Stomach (tissue), 9 donors: ENCODE data around the gene FXYD3. TPM values are rescaled to one million over a fixed set of nuclear protein-coding genes. Genes with fewer than 3 reads are reported as not detected.

Source experiments
- DNase-seq, 2 donors: peaks; one replicate each; pipeline versions ENCODE4 v3.0.0 to v3.0.0-alpha.2; 2013 to 2019
- H3K27ac ChIP-seq, 5 donors: fragments of 200-600 bp in 4 of 5; sonication (generic) in 4 of 5; one replicate each; pipeline ENCODE4 v1.5.1; 2013 to 2019; ENCODE audit warnings: mild to moderate bottlenecking in 1 of 5, moderate library complexity in 1 of 5
- H3K27me3 ChIP-seq, 3 donors: fragments of 200-600 bp; sonication (generic); one replicate each; pipeline ENCODE4 v1.5.1; 2017 to 2019; ENCODE audit warnings: mixed run types in 1 of 3
- H3K36me3 ChIP-seq, 4 donors: fragments of 200-600 bp; sonication (generic); 1 replicate in 3 of 4; 2 replicates in 1 of 4; pipeline ENCODE4 v1.5.1; 2016 to 2019
- H3K4me1 ChIP-seq, 4 donors: fragments of 200-600 bp; sonication (generic); one replicate each; pipeline ENCODE4 v1.5.1; 2016 to 2019
- H3K4me3 ChIP-seq, 4 donors: fragments of 200-600 bp; sonication (generic) in 3 of 4; one replicate each; pipeline ENCODE4 v1.5.1; 2016 to 2019; ENCODE audit warnings: mild to moderate bottlenecking in 1 of 4
- H3K9me3 ChIP-seq, 4 donors: fragments of 200-600 bp; sonication (generic); one replicate each; pipeline ENCODE4 v1.5.1; 2016 to 2019
- CTCF ChIP-seq, 7 experiments: fragments of 450-650 bp in 4 of 7; fragments of 200-600 bp in 3 of 7; sonication (generic) in 3 of 7; IDR thresholded peaks; one replicate each; pipeline ENCODE4 v1.5.1; 2016 to 2019; ENCODE audit warnings: antibody characterized with exemption in 7 of 7, control low read depth in 2 of 7, mild to moderate bottlenecking in 1 of 7
- EP300 ChIP-seq: sonication (generic); formaldehyde crosslinking; IDR thresholded peaks from one replicate; pipeline ENCODE4 v1.6.1; 2017; ENCODE audit warnings: antibody characterized with exemption
- POLR2A ChIP-seq, 4 donors: fragments of 450-650 bp; IDR thresholded peaks; one replicate each; pipeline ENCODE4 v1.6.1; 2016; ENCODE audit warnings: antibody characterized with exemption in 4 of 4, control low read depth in 2 of 4, mild to moderate bottlenecking in 1 of 4, moderate library complexity in 1 of 4
- POLR2AphosphoS5 ChIP-seq, 3 donors: sonication (generic); formaldehyde crosslinking; IDR thresholded peaks; one replicate each; pipeline ENCODE4 v1.6.1; 2016; ENCODE audit warnings: antibody characterized with exemption in 3 of 3
- WGBS, 5 donors: extraction: QIAGEN DNeasy Blood & Tissue Kit in 3 of 5; methylation state at CpG; one replicate each; pipeline versions ENCODE4 v1.1.5 to v1.1.7; 2013 to 2018; 5-methylcytosine and 5-hydroxymethylcytosine counted together
- intact Hi-C: fragments of 100-400 bp; cut with DNase I; formaldehyde crosslinking; loops from one replicate; pipeline ENCODE4 v1.15.1; 2023; ENCODE audit warnings: low total_unique reads
- polyA plus RNA-seq, 3 donors: library from polyadenylated mRNA; stranded (reverse); fragments of 200-250 nt; gene quantifications; one replicate each; pipeline ENCODE4 v1.2.3, GENCODE V29; 2013
- total RNA-seq, 5 donors: library from RNA; depleted of rRNA; stranded (reverse); fragments of >200 nt; gene quantifications; one replicate each; pipeline versions ENCODE4 v1.1.0 to v1.2.3, GENCODE V29; 2014 to 2016
- donor health status: healthy with polysubstance abuse.
- donor health status: Bipolar disorder and iron deficiency.
- donor health status: healthy.

FXYD3 gene
- total and polyA plus RNA-seq, 8 donors = 84.8 to 800 (median 441) TPM

- Histone ChIP-seq H3K9me3 (no peaks in the 10 kb centered on the region), H3K27ac (peak overlapping the region in 2 of 5 donors; percentile 42 to 43), H3K4me1 (peaks cover 7 to 15% (median 11%) of the 10 kb centered on the region in 4 donors), H3K4me3 (peak overlapping the region; percentile 16 to 28 (median 19)), H3K27me3 (peaks cover 0 to 18% (median 4%) of the 10 kb centered on the region in 3 donors), H3K36me3 (no peaks in the 10 kb centered on the region)
- WGBS, 5 donors = 3 to 11% (median 7%) methylated on average over 10 to 36 of the region's 36 CpGs
- peak; percentile 69 to 88 for DNase-seq
- TF ChIP-seq POLR2A (IDR thresholded peaks at IDR 0.05) (no peak), CTCF (IDR thresholded peaks at IDR 0.05) (peak in 5 of 7 experiments; percentile 46 to 76 (median 59))
- intact Hi-C loops = no loop called here
Measured at GRCh38 chr19:35090506-35091214, 25.0 kb upstream of the FXYD3 start.

GRCh38 chr19:35093430-35093829 is 22.2 kb upstream of the FXYD3 start:
- WGBS, 5 donors = 91 to 94% (median 92%) methylated on average over 5 of the region's 5 CpGs

GRCh38 chr19:35093941-35094647 is 21.5 kb upstream of the FXYD3 start:
- 77 to 89% (median 85%) methylated on average over 10 to 11 of the region's 11 CpGs for WGBS, 5 donors
- Histone ChIP-seq H3K9me3 (no peaks in the 10 kb centered on the region), H3K4me1 (peaks cover 7 to 18% (median 13%) of the 10 kb centered on the region in 4 donors), H3K27me3 (peaks cover 0 to 18% (median 4%) of the 10 kb centered on the region in 3 donors), H3K36me3 (no peaks in the 10 kb centered on the region), H3K27ac (no peak overlapping the region), H3K4me3 (no peak overlapping the region)
- DNase-seq = no peak
- TF ChIP-seq EP300 = no peak
- no peak for TF ChIP-seq CTCF (IDR thresholded peaks at IDR 0.05)
- TF ChIP-seq POLR2AphosphoS5 (IDR thresholded peaks at IDR 0.05) = no peak
- no peak for TF ChIP-seq POLR2A (IDR thresholded peaks at IDR 0.05)
- intact Hi-C loops = no loop called here

More at GRCh38 chr19:35093430-35093829, 22.2 kb upstream of the FXYD3 start:
- Histone ChIP-seq H3K27me3 (peaks cover 0 to 18% (median 4%) of the 10 kb centered on the region in 3 donors), H3K4me1 (peaks cover 7 to 15% (median 11%) of the 10 kb centered on the region in 4 donors), H3K27ac (no peak overlapping the region), H3K36me3 (no peaks in the 10 kb centered on the region), H3K9me3 (no peaks in the 10 kb centered on the region), H3K4me3 (no peak overlapping the region)
- TF ChIP-seq POLR2AphosphoS5 (IDR thresholded peaks at IDR 0.05) (no peak), CTCF (IDR thresholded peaks at IDR 0.05) (no peak)
- intact Hi-C loops = no loop called here
- no peak for DNase-seq

- intact Hi-C loops = no loop called here
- 88 to 90% (median 89%) methylated on average over 4 of the region's 4 CpGs for WGBS, 5 donors
Measured at GRCh38 chr19:35094656-35095055, 21.0 kb upstream of the FXYD3 start.

More at GRCh38 chr19:35094656-35095055, 21.0 kb upstream of the FXYD3 start:
- H3K27ac ChIP-seq = no peak overlapping the region
- DNase-seq = no peak
- no peak overlapping the region for H3K4me3 ChIP-seq
- H3K36me3 ChIP-seq = no peaks in the 10 kb centered on the region
- H3K9me3 ChIP-seq = no peaks in the 10 kb centered on the region
- H3K27me3 ChIP-seq = peaks cover 0 to 18% (median 4%) of the 10 kb centered on the region in 3 donors
- TF ChIP-seq POLR2AphosphoS5 (IDR thresholded peaks at IDR 0.05) (no peak), EP300 (no peak), CTCF (IDR thresholded peaks at IDR 0.05) (no peak), POLR2A (IDR thresholded peaks at IDR 0.05) (no peak)
- H3K4me1 ChIP-seq = peaks cover 7 to 18% (median 13%) of the 10 kb centered on the region in 4 donors
